A549 (cell line): ENCODE results near the gene DTNB.

Experiments
- KDM5A ChIP-seq: fragments of 200-600 bp; sonication (generic); IDR thresholded peaks from 2 replicates; pipeline ENCODE4 v1.6.1; 2016; ENCODE audit warnings: antibody characterized with exemption, mild to moderate bottlenecking
- SREBF2 ChIP-seq: fragments of 450-650 bp; IDR thresholded peaks from 2 replicates; pipeline ENCODE4 v1.6.1; 2014; ENCODE audit warnings: mild to moderate bottlenecking, moderate library complexity
- TF ChIP-seq, protein P1 (sequence below): fragments of >200 bp; sonication (Bioruptor Twin); formaldehyde crosslinking; IDR thresholded peaks from 3 replicates; pipeline ENCODE4 v1.6.1; 2016
- TF ChIP-seq, protein P2 (sequence below): fragments of >200 bp; sonication (Bioruptor Twin); formaldehyde crosslinking; IDR thresholded peaks from 3 replicates; pipeline ENCODE4 v1.5.1; 2016
- TF ChIP-seq, protein P3 (sequence below): fragments of 450-650 bp; IDR thresholded peaks from 2 replicates; pipeline ENCODE4 v1.6.1; 2014; ENCODE audit warnings: antibody characterized with exemption

DNA sequence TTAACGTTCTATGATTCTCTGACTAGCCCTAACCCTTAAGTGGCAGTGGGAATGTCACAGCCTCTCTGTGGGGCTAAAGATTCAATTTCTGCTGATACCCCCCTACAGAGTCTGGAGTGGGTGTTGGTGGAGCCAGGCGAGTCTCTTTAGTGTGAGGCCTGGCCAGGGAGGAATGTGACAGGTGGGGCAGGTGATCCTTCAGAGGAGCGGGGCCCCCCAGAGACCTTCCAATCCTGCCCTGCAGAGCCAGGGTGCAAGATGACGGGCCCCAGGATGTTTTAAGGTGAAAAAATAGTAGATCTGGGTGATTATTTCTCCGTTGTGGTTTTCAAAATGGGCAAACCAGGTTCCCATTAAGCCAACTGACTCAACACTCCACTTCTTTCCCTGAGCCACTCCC lies 303.5 kb downstream of the DTNB start:
- TF ChIP-seq, protein P1, sequence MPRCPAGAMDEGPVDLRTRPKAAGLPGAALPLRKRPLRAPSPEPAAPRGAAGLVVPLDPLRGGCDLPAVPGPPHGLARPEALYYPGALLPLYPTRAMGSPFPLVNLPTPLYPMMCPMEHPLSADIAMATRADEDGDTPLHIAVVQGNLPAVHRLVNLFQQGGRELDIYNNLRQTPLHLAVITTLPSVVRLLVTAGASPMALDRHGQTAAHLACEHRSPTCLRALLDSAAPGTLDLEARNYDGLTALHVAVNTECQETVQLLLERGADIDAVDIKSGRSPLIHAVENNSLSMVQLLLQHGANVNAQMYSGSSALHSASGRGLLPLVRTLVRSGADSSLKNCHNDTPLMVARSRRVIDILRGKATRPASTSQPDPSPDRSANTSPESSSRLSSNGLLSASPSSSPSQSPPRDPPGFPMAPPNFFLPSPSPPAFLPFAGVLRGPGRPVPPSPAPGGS = no peak
- TF ChIP-seq, protein P2, sequence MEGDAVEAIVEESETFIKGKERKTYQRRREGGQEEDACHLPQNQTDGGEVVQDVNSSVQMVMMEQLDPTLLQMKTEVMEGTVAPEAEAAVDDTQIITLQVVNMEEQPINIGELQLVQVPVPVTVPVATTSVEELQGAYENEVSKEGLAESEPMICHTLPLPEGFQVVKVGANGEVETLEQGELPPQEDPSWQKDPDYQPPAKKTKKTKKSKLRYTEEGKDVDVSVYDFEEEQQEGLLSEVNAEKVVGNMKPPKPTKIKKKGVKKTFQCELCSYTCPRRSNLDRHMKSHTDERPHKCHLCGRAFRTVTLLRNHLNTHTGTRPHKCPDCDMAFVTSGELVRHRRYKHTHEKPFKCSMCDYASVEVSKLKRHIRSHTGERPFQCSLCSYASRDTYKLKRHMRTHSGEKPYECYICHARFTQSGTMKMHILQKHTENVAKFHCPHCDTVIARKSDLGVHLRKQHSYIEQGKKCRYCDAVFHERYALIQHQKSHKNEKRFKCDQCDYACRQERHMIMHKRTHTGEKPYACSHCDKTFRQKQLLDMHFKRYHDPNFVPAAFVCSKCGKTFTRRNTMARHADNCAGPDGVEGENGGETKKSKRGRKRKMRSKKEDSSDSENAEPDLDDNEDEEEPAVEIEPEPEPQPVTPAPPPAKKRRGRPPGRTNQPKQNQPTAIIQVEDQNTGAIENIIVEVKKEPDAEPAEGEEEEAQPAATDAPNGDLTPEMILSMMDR = no peak
- TF ChIP-seq SREBF2 (no peak), KDM5A (no peak)
- TF ChIP-seq, protein P3, sequence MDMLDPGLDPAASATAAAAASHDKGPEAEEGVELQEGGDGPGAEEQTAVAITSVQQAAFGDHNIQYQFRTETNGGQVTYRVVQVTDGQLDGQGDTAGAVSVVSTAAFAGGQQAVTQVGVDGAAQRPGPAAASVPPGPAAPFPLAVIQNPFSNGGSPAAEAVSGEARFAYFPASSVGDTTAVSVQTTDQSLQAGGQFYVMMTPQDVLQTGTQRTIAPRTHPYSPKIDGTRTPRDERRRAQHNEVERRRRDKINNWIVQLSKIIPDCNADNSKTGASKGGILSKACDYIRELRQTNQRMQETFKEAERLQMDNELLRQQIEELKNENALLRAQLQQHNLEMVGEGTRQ = no peak
